GM18873 (cell line): ENCODE results near the gene SYT13.

ENCODE experiments used
- ATAC-seq: cut with Tn5 transposase; IDR thresholded peaks from one replicate; pipeline ENCODE4 v1.9.1; 2021; ENCODE audit warnings: mild to moderate bottlenecking, moderate library complexity, moderate number of reproducible peaks; ENCODE audit not compliant: unreplicated experiment, low FRiP score

The SYT13 gene

DNA sequence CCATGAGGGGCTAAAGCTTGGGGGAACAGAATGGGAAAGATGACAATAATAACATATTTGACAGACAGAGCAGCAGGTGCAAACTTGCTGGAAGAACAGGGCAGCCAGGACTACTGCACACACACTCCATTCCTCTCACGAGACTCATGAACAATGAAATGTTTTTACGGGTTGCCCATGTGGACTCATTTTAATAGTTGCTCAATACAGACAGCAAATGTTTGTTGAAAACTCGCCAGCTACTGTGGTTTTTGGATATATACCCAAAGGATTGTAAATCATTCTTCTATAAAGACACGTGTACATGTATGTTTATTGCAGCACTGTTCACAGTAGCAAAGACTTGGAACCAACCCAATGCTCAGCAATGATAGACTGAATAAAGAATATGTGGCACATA is 10.3 kb downstream of the SYT13 start:
- ATAC-seq: no peak

DNA sequence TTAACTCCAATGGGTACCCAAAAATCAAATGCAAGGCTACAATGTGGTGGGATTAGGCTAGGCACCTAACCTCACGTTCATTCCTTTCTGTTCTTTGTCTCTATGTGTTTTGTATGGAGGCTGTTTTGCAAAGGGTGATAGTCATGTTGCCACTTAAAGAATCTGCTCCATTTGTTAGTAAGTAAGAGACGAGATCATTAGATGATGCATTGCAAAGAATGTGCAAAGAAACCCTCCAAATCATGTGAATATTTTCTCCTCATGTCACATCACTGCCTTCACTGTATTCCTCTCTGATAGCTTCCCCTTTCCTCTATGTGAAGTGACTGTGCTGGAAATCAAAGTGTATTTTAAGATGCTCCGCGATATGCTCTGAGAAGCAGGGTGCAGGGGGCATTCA is 11.9 kb downstream of the SYT13 start:
- no peak for ATAC-seq

GRCh38 chr11:45273509-45273908 is 12.6 kb downstream of the SYT13 start:
- no peak for ATAC-seq

DNA sequence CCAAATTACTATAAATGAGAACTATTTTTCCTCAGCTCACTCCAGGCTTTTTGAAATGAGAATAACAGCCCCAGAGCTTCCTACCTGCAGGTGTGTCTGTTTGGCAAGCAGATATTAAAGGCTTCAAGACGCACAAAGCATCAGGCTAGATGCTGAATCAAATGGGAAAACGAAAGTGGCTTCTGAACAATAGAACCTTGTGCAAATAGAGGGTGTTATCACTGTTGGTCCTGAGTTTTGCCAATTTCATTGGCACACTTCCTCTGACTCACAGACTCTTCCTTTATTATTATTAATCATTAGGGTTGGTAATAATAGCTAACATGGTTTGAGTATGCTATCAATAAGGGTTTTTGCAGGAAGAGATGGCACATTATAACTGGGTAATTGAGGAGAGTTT is 13.4 kb downstream of the SYT13 start:
- ATAC-seq: no peak

- no peak for ATAC-seq
Measured at GRCh38 chr11:45270946-45271716, 15.0 kb downstream of the SYT13 start.

DNA sequence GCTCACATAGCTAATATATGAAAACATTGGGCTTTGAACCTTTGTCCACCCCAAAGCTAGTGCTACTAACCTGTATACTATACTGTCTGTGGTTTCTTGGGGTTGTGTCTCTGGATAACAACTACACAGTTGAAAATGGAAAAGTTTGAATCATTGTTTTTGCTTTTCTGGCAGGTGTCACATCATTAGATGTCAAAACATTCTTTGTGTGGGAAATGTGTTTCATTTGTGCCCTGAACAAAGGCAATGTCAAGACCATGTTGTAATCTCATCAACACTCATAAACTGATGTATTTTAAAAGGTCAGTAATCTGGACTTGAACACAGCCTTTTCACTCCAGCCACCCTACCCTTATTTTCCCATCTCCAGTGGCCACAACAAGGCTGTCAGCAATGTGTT is 16.5 kb downstream of the SYT13 start:
- ATAC-seq: no peak

DNA sequence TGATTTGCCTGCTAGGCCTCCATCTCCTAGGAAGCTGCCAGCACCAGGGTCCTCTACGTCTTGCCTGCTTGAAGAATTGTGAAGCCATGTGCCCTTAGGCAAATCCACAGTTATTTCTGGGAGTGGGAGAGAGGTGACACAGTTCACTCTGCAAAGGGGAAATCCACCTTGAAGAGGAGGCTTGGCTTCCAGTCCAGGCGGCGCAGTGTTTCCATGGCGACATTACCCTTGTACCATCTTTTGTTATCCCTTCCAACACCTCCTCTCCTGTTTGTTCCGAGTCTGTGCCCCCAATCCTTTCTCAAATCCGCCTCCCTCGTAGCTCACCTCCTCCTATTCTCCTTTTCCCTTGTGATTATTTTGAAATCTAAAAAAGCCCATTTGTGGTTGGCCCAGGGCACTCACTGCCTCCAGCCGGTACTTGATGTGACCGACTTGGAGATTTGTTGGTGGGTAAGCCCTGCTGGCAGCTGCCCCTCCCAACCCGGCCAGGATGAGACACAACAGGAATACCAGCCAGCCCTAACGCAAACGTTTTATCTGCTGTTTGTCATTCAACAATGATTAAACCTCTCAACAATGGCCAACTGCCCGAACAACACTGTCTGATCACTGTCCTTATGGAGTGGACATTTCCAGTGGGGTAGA is 18.4 kb downstream of the SYT13 start:
- no peak for ATAC-seq

GRCh38 chr11:45267052-45267451 is 19.1 kb downstream of the SYT13 start:
- ATAC-seq: no peak

DNA sequence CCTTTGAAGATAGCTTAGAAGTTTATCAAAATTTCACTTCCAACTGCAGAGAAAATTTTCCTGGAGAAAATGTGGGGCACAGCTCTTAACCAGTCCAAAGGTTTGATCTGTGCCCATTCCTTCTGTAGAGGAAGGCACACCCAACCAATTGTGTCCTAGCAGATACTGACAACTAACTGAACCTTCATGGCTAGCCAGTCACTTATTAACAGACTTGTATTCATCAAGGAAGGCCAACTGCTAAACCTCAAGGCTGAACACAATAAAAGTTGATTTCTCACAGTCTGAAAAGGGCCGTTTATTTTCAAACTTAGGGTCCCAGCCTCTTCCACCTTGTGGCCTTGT is 19.5 kb downstream of the SYT13 start:
- ATAC-seq: no peak

DNA sequence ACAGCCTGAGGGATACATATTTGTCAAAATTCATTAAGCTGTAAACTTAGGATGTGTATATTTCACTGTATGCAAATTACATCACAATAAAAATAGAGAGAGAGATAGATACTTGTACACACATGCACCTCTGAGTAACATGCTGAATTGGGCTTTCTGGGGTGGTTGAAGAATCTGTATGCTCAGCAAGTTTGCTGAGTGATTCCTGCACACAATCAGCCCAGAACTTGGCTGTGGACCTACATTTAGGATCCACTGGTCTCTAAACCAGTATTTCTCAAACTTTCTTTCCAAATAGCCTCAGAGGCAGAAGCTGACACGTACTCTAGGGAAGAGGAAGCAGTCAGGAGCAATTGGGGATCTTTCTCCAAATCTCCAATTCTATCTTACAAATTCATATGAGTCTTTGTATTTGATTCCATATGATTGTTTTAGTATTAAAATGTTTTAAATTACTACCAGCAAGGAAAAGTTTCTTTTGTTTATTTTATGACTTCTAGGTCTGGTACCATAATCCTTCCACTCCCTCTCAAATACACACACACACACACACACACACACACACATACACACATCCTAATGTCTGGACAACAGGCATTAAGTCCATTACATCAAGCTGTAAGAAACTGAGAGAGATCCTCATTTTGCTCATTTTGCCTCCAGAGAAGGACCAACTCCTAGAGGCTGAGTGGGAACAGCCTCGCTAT is 20.0 kb downstream of the SYT13 start:
- ATAC-seq: no peak

GRCh38 chr11:45264839-45265515 is 21.2 kb downstream of the SYT13 start:
- ATAC-seq: no peak

GRCh38 chr11:45263773-45264172 is 22.4 kb downstream of the SYT13 start:
- no peak for ATAC-seq

DNA sequence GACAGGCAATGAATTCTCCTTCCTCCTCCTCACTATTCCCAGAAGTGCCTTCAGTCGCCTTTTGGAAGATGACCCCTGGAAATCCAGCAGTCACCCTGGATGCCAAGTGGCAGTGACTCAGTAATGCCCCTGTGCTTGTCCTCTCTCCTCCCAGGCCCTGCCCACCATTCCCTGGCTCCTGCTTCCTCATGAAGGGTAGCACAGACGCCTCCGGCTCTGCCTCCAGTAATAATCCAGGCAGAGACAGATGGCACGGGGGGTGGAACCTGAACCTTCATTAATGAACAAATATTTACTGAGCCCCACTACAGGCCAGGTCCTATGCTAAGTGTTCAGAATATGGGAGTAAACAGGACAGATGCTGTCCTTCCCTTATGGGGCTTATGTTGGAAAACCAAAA is 23.2 kb downstream of the SYT13 start:
- no peak for ATAC-seq

DNA sequence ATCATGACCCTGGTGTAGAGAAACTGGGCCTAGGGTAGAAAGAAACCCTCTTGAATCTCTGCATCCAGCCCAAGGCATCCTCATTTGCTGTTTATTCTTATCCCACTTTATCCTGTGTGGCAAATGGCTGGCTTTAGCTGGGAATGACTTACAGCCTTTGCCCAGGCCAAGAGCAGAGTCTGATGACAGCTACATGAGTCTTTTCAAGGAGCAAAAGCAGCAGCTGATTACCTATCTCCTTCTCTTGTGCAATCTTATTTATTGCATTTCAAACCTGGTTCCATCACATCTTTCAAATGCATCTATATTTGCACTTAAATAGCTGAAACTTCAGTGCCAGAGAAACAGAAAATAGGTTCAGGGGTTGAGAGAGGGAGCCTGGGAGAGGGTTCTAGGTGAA is 26.1 kb downstream of the SYT13 start:
- no peak for ATAC-seq

DNA sequence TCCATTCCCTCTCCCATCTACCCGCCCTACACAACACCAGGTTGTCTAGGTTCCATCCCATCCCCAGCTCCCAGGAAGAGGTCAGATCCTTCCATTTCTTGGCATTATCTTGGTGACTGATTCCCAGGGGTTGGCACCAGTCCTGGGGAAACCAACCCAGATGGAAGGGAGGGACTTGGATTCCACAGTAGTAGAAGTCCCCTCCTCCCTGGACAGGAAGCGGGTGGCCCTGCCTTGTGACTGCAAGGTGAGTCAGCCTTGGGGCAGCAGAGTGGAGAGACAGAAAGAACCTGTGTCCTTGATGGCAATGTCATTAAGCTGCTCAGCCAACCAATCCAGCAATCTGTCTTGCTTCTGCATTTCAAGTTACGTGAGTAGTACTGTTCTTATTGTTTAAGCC is 26.5 kb downstream of the SYT13 start:
- ATAC-seq: no peak

DNA sequence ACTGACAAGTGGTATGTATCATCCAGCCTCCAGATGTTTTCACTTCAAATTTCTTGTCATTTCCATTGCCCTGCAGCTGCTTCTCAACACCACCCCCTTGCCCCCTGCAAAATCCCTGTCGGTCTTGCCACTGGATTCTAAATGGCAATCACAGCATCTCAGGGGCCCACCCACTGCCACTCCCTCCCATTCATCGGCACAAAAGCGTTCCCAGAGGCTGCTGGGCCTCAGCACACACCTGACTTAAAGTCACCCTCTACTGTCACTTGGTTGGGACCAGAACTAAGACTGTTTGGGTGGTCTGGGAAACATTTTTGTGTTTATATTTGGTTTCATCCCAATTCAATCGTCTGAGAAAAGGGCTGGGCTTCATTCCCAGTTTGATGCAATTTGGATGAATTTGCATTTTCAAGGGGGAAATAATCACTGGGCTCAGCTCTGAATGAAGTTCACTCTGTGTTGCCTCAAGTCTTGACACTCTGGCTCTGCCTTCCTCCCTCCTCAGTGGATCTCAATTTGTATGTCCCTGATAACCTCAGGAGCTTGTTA is 27.1 kb downstream of the SYT13 start:
- ATAC-seq: no peak

GRCh38 chr11:45254070-45254469 is 32.1 kb downstream of the SYT13 start:
- no peak for ATAC-seq

- no peak for ATAC-seq
Measured at GRCh38 chr11:45253640-45254039, 32.5 kb downstream of the SYT13 start.

DNA sequence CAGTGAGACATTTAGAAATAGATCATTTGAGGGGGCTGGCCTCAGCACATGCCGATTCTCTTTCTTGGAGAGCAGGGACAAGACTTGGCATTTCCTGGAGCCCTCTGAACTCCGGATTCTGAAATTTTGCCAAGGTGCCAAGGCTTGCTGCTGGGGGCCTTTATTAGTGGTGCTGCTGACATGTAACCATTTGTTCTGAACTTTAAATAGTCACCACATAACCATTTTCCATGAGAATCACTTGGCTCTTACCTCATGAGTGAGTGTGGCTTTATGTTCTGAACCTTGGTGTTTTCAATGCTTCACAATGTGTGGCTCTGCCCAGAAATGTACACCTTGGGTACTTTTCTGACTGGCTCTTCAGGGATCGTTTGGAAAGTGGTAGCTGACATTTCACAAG is 33.3 kb downstream of the SYT13 start:
- ATAC-seq: no peak

DNA sequence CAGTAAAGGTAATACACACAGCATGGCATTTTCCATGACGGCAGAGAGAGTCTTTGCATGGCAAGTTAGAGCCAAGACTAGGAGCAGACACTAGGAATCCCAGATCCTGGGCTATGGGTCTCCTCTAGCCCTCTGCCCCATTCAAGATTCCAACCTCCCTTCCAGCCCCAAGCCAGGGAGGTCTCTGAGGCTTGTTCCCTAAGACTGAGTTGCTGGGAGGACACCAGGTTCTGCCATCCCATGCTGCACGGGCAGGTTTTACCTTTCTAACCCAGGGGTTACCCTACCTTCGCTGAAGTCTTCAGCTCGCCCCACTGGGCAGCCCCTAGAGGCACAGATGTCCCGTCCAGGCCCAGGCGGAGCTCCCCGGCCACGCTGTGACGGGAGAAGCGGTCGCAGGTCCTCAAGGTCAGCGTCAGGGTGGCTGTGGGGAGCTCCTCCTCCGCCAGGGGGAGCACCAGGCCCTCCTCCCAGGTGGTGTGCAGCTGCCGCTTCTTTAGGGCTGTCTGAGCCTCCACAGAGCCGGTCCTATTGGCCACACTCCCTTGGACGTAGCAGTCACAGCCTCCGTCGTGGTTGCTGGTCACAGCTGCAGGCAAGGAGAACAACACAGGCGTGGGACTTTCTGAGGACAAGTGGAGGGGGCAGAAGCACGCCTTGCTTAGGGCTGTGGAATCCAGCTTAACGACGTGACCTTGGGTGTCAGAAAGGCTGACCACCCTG is 33.8 kb downstream of the SYT13 start:
- ATAC-seq: no peak
